Nephron (organoid): Measurements from ENCODE around the gene KAZN.
A peak's percentile ranks its signal among the peaks of the same experiment; 100 is the strongest.

ENCODE experiments used
- H3K27ac Mint-ChIP-seq, 3 experiments: 2 replicates each; pipeline ENCODE4 v1.8.0; 2020; ENCODE audit warnings: mixed read lengths in 3 of 3, mild to moderate bottlenecking in 2 of 3, moderate library complexity in 1 of 3
- H3K27me3 Mint-ChIP-seq: 2 replicates; pipeline ENCODE4 v1.8.0; 2021; ENCODE audit warnings: low read depth, mild to moderate bottlenecking, moderate library complexity, mixed read lengths
- H3K36me3 Mint-ChIP-seq: 2 replicates; pipeline ENCODE4 v1.8.0; 2020; ENCODE audit warnings: low read depth, mixed read lengths
- H3K4me1 Mint-ChIP-seq: 2 replicates; pipeline ENCODE4 v1.8.0; 2020; ENCODE audit warnings: mixed read lengths
- H3K4me3 Mint-ChIP-seq, 3 experiments: 2 replicates each; pipeline ENCODE4 v1.8.0; 2020; ENCODE audit warnings: mild to moderate bottlenecking in 3 of 3, mixed read lengths in 3 of 3, moderate library complexity in 2 of 3
- H3K9me3 Mint-ChIP-seq: 2 replicates; pipeline ENCODE4 v1.8.0; 2020; ENCODE audit warnings: mixed read lengths
- TF ChIP-seq, protein P1 (sequence below), 3 experiments: fragments of 200-600 bp; sonication (generic); IDR thresholded peaks; one replicate each; pipeline ENCODE4 v1.5.0; 2021; ENCODE audit warnings: antibody characterized with exemption in 3 of 3; ENCODE audit not compliant: unreplicated experiment in 3 of 3

The KAZN gene

DNA sequence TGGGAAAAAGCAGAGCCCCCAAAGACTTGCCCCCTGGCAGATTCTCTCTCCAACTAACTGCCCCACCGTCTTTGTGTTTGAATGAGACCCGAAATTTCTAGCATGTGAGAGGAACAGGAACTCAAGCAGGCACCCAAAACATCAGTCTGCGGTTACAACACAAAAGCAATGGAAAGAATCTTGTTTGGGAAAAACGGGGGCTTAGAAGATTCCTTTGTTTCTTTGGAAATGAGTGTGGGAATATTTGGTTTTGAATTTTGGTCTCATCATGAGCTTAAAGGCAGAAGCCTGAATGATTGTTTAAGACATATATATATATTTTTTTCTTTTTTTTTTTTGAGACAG, 366.2 kb downstream of the KAZN start:
- H3K4me1 Mint-ChIP-seq, result peaks cover 21% of the 10 kb centered on the region
- H3K36me3 Mint-ChIP-seq, result peaks cover 66% of the 10 kb centered on the region
- no peaks in the 10 kb centered on the region for H3K9me3 Mint-ChIP-seq
- no peak overlapping the region for H3K4me3 Mint-ChIP-seq
- peaks cover 3% of the 10 kb centered on the region for H3K27me3 Mint-ChIP-seq
- TF ChIP-seq, protein P1, sequence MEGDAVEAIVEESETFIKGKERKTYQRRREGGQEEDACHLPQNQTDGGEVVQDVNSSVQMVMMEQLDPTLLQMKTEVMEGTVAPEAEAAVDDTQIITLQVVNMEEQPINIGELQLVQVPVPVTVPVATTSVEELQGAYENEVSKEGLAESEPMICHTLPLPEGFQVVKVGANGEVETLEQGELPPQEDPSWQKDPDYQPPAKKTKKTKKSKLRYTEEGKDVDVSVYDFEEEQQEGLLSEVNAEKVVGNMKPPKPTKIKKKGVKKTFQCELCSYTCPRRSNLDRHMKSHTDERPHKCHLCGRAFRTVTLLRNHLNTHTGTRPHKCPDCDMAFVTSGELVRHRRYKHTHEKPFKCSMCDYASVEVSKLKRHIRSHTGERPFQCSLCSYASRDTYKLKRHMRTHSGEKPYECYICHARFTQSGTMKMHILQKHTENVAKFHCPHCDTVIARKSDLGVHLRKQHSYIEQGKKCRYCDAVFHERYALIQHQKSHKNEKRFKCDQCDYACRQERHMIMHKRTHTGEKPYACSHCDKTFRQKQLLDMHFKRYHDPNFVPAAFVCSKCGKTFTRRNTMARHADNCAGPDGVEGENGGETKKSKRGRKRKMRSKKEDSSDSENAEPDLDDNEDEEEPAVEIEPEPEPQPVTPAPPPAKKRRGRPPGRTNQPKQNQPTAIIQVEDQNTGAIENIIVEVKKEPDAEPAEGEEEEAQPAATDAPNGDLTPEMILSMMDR (IDR thresholded peaks at IDR 0.05; ENCODE audit: unreplicated experiment in 3 of 3), result no peak
- peak overlapping the region in 2 of 3 experiments; percentile 64 to 78 for H3K27ac Mint-ChIP-seq

DNA sequence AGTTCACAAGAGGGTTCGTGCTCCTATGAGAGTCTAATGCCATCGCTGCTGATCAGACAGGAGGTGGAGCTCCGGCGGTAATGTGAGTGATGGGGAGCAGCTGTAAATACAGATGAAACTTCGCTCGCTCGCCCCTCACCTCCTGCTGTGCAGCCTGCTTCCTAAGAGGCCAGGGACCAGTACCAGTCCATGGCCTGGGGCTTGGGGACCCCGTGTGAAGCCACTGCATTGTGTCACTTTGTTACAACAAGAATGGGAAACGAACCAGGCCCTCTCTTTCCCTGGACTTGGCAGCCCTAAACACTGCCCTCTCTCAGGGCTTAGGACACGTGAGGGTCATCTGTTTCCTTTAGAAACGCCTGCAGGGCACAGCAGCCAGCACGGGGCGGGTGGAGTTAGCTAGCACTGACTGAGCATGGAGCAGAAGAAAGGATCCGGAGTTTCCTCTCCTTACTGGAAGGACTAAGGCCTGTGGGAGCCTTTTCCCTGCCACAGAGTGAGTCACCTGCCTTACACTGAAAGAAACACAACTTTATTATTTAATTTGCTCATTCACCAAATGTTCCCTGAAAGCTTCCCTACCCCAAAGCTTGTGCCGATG, 369.9 kb downstream of the KAZN start:
- Mint-ChIP-seq H3K4me3 (no peak overlapping the region), H3K36me3 (peaks cover 52% of the 10 kb centered on the region), H3K9me3 (peaks cover under 1% of the 10 kb centered on the region), H3K27me3 (no peaks in the 10 kb centered on the region), H3K27ac (peak overlapping the region; percentile 55 to 82 (median 61)), H3K4me1 (peaks cover 38% of the 10 kb centered on the region)
- TF ChIP-seq, protein P1 (IDR thresholded peaks at IDR 0.05; ENCODE audit: unreplicated experiment in 3 of 3), result no peak

DNA sequence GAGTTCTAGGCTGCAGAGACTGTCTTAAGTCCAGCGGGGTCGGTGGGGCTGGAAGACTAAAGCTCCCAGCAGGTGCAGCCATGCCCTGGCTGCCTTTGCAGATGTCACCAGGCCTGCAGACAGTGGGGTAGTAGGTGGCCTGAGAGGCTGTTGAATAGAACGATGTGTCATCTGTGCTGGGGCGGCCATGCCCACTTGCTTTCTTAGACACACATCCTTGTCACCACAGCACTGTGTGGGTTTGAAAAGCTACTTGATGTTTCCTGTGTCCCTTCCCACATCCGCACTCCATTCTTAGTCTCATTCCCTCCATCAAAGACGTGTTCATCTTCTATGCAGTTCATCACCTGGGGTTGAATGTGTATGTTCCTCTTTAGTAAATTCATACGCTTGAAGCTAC, 370.5 kb downstream of the KAZN start:
- Mint-ChIP-seq H3K36me3 (peaks cover 49% of the 10 kb centered on the region), H3K9me3 (peaks cover 3% of the 10 kb centered on the region), H3K4me3 (no peak overlapping the region), H3K27ac (peak overlapping the region; percentile 61 to 82 (median 72)), H3K4me1 (peaks cover 38% of the 10 kb centered on the region), H3K27me3 (no peaks in the 10 kb centered on the region)
- TF ChIP-seq, protein P1 (IDR thresholded peaks at IDR 0.05; ENCODE audit: unreplicated experiment in 3 of 3), result no peak

DNA sequence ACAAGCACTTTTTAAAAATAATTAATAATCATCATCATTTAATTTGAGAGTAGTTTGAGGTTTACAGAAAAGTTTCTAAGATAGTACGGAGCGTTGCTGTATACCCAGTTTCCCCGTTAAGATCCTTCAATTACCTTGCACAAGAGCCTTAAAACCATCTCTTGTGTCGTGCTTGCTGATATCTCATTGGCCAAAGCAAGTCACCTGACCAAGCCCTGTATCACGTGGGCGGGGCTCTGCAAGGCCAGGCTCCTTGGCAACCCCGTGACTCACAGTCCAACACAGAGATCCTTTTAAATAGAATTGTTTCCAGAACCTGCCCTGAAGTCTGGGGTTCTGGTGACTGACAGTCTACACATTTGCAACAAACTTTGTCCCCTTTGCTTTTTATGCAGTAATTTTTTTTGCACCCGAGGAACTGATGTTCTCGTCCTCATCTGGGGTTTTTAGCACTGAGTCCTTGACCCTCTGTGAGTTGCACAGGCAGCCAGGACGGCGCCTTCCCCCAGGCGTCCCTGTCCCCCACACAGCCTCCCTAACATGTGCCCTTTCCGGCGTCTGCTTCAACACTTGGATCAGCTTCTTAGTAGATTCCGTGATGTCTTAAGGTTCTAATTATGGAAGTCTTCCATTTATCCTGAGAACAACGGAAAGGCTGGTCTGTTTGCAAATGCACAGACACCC, 371.8 kb downstream of the KAZN start:
- peaks cover 3% of the 10 kb centered on the region for H3K9me3 Mint-ChIP-seq
- TF ChIP-seq, protein P1 (IDR thresholded peaks at IDR 0.05; ENCODE audit: unreplicated experiment in 3 of 3), result no peak
- H3K27ac Mint-ChIP-seq, result peak overlapping the region in 2 of 3 experiments; percentile 52 to 57
- no peak overlapping the region for H3K4me3 Mint-ChIP-seq
- H3K4me1 Mint-ChIP-seq, result peaks cover 38% of the 10 kb centered on the region
- peaks cover 42% of the 10 kb centered on the region for H3K36me3 Mint-ChIP-seq
- no peaks in the 10 kb centered on the region for H3K27me3 Mint-ChIP-seq

DNA sequence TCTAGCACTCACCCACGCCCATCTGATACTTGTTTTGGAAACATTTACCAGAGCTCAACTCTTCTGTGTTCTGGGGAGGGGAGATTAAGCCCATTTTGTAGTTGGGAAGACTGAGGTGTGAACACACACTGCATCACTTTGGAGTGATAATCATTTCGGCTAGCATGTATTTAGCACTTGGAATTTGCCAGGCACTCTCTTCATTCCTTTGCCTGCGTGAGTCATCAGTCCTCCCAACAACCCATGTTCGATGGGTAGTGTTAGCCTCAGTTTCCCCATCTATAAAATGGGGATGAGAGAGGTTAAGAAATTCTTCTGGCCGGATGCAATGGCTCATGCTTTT, 372.3 kb downstream of the KAZN start:
- TF ChIP-seq, protein P1 (IDR thresholded peaks at IDR 0.05; ENCODE audit: unreplicated experiment in 3 of 3), result no peak
- Mint-ChIP-seq H3K4me1 (peaks cover 38% of the 10 kb centered on the region), H3K9me3 (peaks cover 3% of the 10 kb centered on the region), H3K4me3 (no peak overlapping the region), H3K27ac (peak overlapping the region in 2 of 3 experiments; percentile 52 to 57), H3K36me3 (peaks cover 40% of the 10 kb centered on the region), H3K27me3 (no peaks in the 10 kb centered on the region)

DNA sequence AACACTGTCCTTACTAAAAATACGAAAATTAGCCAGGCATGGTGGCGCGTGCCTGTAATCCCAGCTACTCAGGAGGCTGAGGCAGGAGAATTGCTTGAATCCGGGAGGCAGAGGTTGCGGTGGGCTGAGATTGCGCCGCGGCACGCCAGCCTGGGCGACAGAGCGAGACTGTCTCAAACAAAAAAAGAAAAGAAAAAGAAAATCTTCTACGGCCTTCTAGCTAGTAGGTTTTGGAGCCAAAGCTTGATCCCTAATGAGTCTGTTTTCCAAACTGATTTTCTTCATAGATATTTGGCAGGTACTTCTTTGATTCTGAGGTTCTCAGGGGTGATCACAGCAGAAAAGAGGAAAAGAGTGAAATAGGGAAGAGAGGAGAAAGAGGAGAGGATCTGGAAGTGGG, 372.7 kb downstream of the KAZN start:
- Mint-ChIP-seq H3K27ac (peak overlapping the region; percentile 84 to 93 (median 88)), H3K27me3 (no peaks in the 10 kb centered on the region), H3K4me3 (peak overlapping the region; percentile 58 to 77 (median 63)), H3K9me3 (peaks cover 3% of the 10 kb centered on the region), H3K36me3 (peaks cover 37% of the 10 kb centered on the region), H3K4me1 (peaks cover 38% of the 10 kb centered on the region)
- TF ChIP-seq, protein P1 (IDR thresholded peaks at IDR 0.05; ENCODE audit: unreplicated experiment in 3 of 3), result no peak
